GM12874 (cell line): ENCODE results near the gene DNAJB11.

Experiments used
- CTCF ChIP-seq: IDR thresholded peaks from 2 replicates; pipeline ENCODE4 v1.5.1; 2011; ENCODE audit warnings: low read depth, mild to moderate bottlenecking, control low read depth, low read length, moderate library complexity; ENCODE audit not compliant: insufficient read depth

Gene DNAJB11

GRCh38 chr3:186624598-186624997 is 54.1 kb downstream of the DNAJB11 start:
- no peak for TF ChIP-seq CTCF

- no peak for TF ChIP-seq CTCF
These were observed 55.1 kb downstream of the DNAJB11 start for GRCh38 chr3:186625600-186626042.

- no peak for TF ChIP-seq CTCF
These were observed 55.8 kb downstream of the DNAJB11 start for GRCh38 chr3:186626254-186626847.

- no peak for TF ChIP-seq CTCF
These were observed 57.4 kb downstream of the DNAJB11 start for GRCh38 chr3:186627852-186628414.

GRCh38 chr3:186628756-186629155 is 58.2 kb downstream of the DNAJB11 start:
- no peak for TF ChIP-seq CTCF

GRCh38 chr3:186630950-186631641 is 60.6 kb downstream of the DNAJB11 start:
- TF ChIP-seq CTCF = no peak

GRCh38 chr3:186633481-186633880 is 63.0 kb downstream of the DNAJB11 start:
- TF ChIP-seq CTCF = no peak
